ENCODE data around the gene PDXK.

PDXK gene

DNA sequence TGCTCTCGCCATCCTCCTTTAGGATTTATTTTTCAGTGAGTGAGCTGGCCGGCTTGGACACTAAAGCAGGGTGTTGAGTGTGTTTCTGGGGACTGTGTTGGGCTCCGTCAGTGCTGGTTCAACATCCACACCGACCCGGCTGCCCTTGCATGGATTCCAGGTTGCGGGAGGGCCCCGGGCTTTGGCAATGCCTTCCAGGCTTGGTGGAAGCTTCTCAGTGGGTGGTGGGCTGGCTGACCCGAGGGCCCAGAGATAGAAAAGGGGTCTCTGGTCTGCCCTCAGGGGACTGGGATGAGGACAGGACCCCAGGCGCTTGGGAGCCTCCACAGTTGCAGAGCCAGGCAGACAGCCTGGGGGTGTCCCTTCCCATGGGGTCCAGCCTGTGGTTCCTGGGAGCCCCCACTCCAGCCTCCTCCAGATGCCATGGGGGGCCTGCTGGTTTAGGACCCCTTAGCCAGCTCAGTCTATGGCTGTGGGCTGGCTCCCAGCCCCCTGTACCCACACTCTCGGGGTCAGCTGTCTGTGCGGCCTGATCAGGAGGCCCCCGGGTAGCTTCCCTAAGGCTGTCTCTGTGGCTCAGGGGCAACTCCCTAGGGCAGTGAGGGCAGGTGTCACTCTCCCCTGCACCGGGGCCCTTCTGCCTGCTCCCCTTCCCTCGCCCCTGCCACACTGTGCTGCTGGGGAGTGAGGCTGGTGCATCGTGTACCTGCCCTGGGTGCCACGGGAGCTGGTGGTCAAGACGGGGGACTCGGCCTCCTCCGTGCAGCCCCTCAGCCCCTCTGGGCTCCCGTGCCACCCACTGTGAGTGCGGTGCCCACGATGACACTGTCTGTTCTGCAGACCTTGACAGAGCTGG is 16.5 kb downstream of the PDXK start:
- H3K27me3 ChIP-seq: no peaks in the 10 kb centered on the region
- H3K4me3 ChIP-seq (ENCODE audit: low read depth in 1 of 2, low read length in 1 of 2): no peak overlapping the region
- H3K36me3 ChIP-seq: peaks cover 72% of the 10 kb centered on the region
- H3K4me1 ChIP-seq (ENCODE audit: control insufficient read depth in 1 of 2, insufficient read depth in 1 of 2, low read depth in 1 of 2, low read length in 1 of 2): peaks cover 36 to 46% of the 10 kb centered on the region in 2 experiments
- TF ChIP-seq, protein P1, sequence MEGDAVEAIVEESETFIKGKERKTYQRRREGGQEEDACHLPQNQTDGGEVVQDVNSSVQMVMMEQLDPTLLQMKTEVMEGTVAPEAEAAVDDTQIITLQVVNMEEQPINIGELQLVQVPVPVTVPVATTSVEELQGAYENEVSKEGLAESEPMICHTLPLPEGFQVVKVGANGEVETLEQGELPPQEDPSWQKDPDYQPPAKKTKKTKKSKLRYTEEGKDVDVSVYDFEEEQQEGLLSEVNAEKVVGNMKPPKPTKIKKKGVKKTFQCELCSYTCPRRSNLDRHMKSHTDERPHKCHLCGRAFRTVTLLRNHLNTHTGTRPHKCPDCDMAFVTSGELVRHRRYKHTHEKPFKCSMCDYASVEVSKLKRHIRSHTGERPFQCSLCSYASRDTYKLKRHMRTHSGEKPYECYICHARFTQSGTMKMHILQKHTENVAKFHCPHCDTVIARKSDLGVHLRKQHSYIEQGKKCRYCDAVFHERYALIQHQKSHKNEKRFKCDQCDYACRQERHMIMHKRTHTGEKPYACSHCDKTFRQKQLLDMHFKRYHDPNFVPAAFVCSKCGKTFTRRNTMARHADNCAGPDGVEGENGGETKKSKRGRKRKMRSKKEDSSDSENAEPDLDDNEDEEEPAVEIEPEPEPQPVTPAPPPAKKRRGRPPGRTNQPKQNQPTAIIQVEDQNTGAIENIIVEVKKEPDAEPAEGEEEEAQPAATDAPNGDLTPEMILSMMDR (IDR thresholded peaks at IDR 0.05): no peak
- peak overlapping the region; percentile 27 for H3K27ac ChIP-seq
- H3K9me3 ChIP-seq: no peaks in the 10 kb centered on the region

DNA sequence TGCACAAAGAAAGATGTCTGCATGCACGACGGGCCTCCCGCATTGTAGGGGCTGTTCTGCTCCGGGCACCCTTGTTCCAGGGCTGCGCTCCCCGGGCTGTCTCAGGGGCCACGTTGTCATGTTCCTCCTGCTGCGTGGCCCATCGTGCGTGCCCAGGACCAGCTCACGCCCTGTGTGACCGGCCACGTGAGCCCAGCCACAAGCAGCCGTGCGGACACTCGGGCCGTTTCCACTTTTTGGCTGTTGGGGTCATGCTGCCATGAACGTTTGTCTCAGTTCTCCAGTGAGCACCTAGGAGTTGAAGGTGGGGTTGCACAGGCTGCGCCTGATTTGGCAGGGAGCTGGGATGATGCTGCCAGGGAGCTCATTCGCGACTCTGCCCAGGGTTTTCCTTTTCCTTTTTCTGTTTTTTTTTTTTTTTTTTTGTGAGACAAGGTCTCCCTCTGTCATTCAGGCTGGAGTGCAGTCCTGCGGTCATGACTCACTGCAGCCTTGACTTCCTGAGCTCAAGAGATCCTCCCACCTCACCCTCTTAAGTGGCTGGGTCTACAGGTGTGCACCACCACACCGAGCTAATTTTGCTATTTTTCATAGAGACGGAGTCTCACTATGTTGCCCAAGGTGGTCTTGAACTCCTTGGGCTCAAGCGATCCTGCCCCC is 17.4 kb downstream of the PDXK start:
- Histone ChIP-seq H3K4me3 (ENCODE audit: low read depth in 1 of 2, low read length in 1 of 2) (no peak overlapping the region), H3K27ac (no peak overlapping the region), H3K36me3 (peaks cover 69% of the 10 kb centered on the region), H3K9me3 (no peaks in the 10 kb centered on the region), H3K27me3 (no peaks in the 10 kb centered on the region), H3K4me1 (ENCODE audit: control insufficient read depth in 1 of 2, insufficient read depth in 1 of 2, low read depth in 1 of 2, low read length in 1 of 2) (peaks cover 27 to 37% of the 10 kb centered on the region in 2 experiments)
- TF ChIP-seq, protein P1 (IDR thresholded peaks at IDR 0.05): no peak

DNA sequence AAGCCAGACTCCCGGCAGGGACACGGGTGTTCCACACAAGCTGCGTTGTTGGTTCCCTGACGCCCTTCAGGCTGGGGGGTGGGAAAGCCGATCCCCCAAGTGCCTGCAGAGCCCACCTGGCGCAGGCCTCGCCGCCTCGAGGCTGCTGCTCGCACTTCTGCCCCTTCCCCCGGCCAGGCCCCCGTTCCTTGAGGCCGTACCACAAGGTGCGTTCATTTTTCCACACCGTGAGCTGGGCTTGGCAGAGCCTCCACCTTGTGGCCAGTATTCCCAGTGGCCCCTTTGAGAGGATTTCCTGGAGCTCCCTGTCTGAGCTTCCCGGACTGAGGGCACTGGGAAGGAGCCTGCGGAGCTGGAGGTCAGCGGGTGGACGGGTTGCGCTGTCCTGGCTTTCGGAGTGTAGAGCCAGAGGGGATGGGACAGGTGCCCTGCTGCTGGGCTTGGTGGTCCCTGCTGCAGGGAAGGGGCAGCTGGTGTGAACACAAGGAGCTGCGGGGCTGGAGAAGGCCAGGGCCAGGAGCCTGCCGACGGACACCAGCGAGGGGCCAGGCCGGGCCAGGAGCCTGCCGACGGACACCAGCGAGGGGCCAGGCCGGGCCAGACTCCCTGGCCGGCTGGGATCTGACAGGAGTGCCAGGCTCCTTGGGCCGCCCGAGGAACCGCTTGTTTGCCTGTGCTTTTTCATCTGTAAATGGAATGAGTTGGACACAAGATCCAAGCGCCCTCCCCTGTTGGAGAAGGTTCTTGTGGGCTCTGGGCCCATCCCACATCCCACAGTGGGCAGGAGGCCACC is 18.4 kb downstream of the PDXK start:
- Histone ChIP-seq H3K36me3 (peaks cover 71% of the 10 kb centered on the region), H3K27me3 (no peaks in the 10 kb centered on the region), H3K4me1 (ENCODE audit: control insufficient read depth in 1 of 2, insufficient read depth in 1 of 2, low read depth in 1 of 2, low read length in 1 of 2) (peaks cover 19 to 27% of the 10 kb centered on the region in 2 experiments), H3K9me3 (no peaks in the 10 kb centered on the region), H3K27ac (peak overlapping the region; percentile 27), H3K4me3 (ENCODE audit: low read depth in 1 of 2, low read length in 1 of 2) (no peak overlapping the region)
- TF ChIP-seq, protein P1 (IDR thresholded peaks at IDR 0.05): no peak

DNA sequence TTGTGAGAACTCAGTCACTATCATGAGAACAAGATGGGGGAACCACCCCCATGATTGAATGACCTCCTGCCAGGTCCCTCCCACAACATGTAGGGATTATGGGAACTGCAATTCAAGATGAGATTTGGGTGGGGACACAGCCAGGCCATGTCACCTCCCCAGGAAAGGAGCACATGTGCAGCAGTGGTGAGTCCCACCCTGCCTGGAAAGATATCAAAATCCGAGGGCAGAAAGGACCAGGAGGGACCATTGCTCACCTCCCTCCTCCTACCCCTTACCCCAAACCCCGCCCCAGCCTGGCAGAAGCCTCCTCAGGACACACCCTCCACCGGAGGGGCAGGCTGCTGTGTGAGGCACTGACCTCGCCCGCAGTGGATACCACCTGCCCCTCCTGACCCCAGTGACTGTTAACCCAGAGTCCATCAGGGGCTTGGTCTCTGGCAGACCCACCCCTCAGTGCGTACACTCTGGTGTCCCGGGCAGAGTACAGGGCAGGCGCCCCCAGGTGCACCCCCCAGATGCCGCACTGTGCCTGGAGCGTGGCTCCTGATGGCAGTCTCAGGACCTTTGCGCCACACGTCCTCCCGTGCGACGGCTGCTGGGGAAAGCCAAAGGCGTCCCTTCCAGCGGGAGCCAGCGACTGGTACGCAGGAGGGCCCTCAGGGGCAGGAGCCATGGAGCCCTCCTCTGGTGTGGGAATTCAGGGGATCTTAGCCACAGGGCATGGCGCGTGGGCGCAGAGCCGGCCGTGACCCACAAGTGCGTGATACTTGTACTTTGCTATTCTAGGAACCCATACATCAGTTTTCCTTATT is 20.9 kb downstream of the PDXK start:
- peaks cover under 1 to 3% of the 10 kb centered on the region in 2 experiments for H3K4me1 ChIP-seq (ENCODE audit: control insufficient read depth in 1 of 2, insufficient read depth in 1 of 2, low read depth in 1 of 2, low read length in 1 of 2)
- H3K36me3 ChIP-seq: peaks cover 86% of the 10 kb centered on the region
- peak overlapping the region; percentile 49 for H3K27ac ChIP-seq
- H3K9me3 ChIP-seq: no peaks in the 10 kb centered on the region
- H3K27me3 ChIP-seq: no peaks in the 10 kb centered on the region
- TF ChIP-seq, protein P1 (IDR thresholded peaks at IDR 0.05): no peak
- no peak overlapping the region for H3K4me3 ChIP-seq (ENCODE audit: low read depth in 1 of 2, low read length in 1 of 2)
